Trophoblast cell (in vitro differentiated cells and primary cell): ENCODE measurements around the gene KRTAP17-1.

Experiments used
- DNase-seq, 2 donors: peaks; one replicate each; pipeline ENCODE4 v3.0.0-alpha.2; 2016
- H2AFZ ChIP-seq: 2 replicates; pipeline ENCODE4 v1.6.1; 2013; ENCODE audit warnings: low read length, moderate library complexity, mild to moderate bottlenecking; ENCODE audit not compliant: insufficient read depth, poor library complexity
- H2AK5ac ChIP-seq: 2 replicates; pipeline ENCODE4 v1.6.1; 2013; ENCODE audit warnings: mild to moderate bottlenecking, low read length
- H2BK120ac ChIP-seq: 2 replicates; pipeline ENCODE4 v1.6.1; 2013; ENCODE audit warnings: low read length, mild to moderate bottlenecking, moderate library complexity; ENCODE audit not compliant: insufficient read depth, poor library complexity
- H2BK12ac ChIP-seq: 2 replicates; pipeline ENCODE4 v1.6.1; 2013; ENCODE audit warnings: mild to moderate bottlenecking, low read length, moderate library complexity
- H2BK5ac ChIP-seq: 2 replicates; pipeline ENCODE4 v1.6.1; 2013; ENCODE audit warnings: low read length, low read depth, moderate library complexity, mild to moderate bottlenecking; ENCODE audit not compliant: poor library complexity
- H3K14ac ChIP-seq: 2 replicates; pipeline ENCODE4 v1.6.1; 2013; ENCODE audit warnings: mild to moderate bottlenecking, low read length
- H3K18ac ChIP-seq: 2 replicates; pipeline ENCODE4 v1.6.1; 2013; ENCODE audit warnings: mild to moderate bottlenecking, low read length
- H3K23ac ChIP-seq: 2 replicates; pipeline ENCODE4 v1.6.1; 2013; ENCODE audit warnings: low read length
- H3K27ac ChIP-seq: 2 replicates; pipeline ENCODE4 v1.5.1; 2013; ENCODE audit warnings: low read depth, mild to moderate bottlenecking, inconsistent platforms, low read length, moderate library complexity
- H3K27me3 ChIP-seq: 2 replicates; pipeline ENCODE4 v1.6.1; 2013; ENCODE audit warnings: inconsistent platforms, mild to moderate bottlenecking, low read length, moderate library complexity; ENCODE audit not compliant: insufficient read depth
- H3K36me3 ChIP-seq, 2 experiments: 1 replicate in 1 of 2; 2 replicates in 1 of 2; pipeline ENCODE4 v1.6.1; 2013; ENCODE audit warnings: low read length in 2 of 2, mild to moderate bottlenecking in 2 of 2, moderate library complexity in 1 of 2; ENCODE audit not compliant: insufficient read depth in 2 of 2, control insufficient read depth in 1 of 2
- H3K4ac ChIP-seq: 2 replicates; pipeline ENCODE4 v1.6.1; 2013; ENCODE audit warnings: low read depth, mild to moderate bottlenecking, low read length, moderate library complexity
- H3K4me1 ChIP-seq, 2 experiments: 1 replicate in 1 of 2; 2 replicates in 1 of 2; pipeline ENCODE4 v1.6.1; 2013; ENCODE audit warnings: low read length in 2 of 2, mild to moderate bottlenecking in 2 of 2, moderate library complexity in 1 of 2; ENCODE audit not compliant: insufficient read depth in 2 of 2, control insufficient read depth in 1 of 2
- H3K4me2 ChIP-seq: 2 replicates; pipeline ENCODE4 v1.6.1; 2013; ENCODE audit warnings: inconsistent platforms, mild to moderate bottlenecking, low read length, moderate library complexity
- H3K4me3 ChIP-seq: 2 replicates; pipeline ENCODE4 v1.5.1; 2013; ENCODE audit warnings: mild to moderate bottlenecking, low read depth, low read length, inconsistent platforms
- H3K79me1 ChIP-seq: one replicate; pipeline ENCODE4 v1.6.1; 2013; ENCODE audit warnings: low read length
- H3K79me2 ChIP-seq: 2 replicates; pipeline ENCODE4 v1.6.1; 2013; ENCODE audit warnings: low read length, mild to moderate bottlenecking; ENCODE audit not compliant: control insufficient read depth, insufficient read depth, poor library complexity
- H3K9ac ChIP-seq: 2 replicates; pipeline ENCODE4 v1.6.1; 2013; ENCODE audit warnings: mild to moderate bottlenecking, low read length
- H3K9me3 ChIP-seq: 2 replicates; pipeline ENCODE4 v1.6.1; 2013; ENCODE audit warnings: low read depth, mild to moderate bottlenecking, control low read depth, inconsistent platforms, low read length; ENCODE audit not compliant: insufficient read depth
- H4K12ac ChIP-seq: 2 replicates; pipeline ENCODE4 v1.6.1; 2013; ENCODE audit warnings: low read depth, mild to moderate bottlenecking, low read length, moderate library complexity
- H4K8ac ChIP-seq: 2 replicates; pipeline ENCODE4 v1.6.1; 2013; ENCODE audit warnings: low read depth, mild to moderate bottlenecking, low read length, moderate library complexity
- H4K91ac ChIP-seq: one replicate; pipeline ENCODE4 v1.6.1; 2013; ENCODE audit warnings: low read depth, mild to moderate bottlenecking, low read length, moderate library complexity
- WGBS: extraction: QIAGEN DNeasy Blood & Tissue Kit; methylation state at CpG from one replicate; pipeline ENCODE4 v1.1.7; 2013; ENCODE audit warnings: missing lambda C conversion rate; ENCODE audit not compliant: insufficient read length, insufficient coverage; ENCODE audit errors: extremely low coverage; 5-methylcytosine and 5-hydroxymethylcytosine counted together

Gene KRTAP17-1

GRCh38 chr17:41331606-41332005 lies 16.1 kb upstream of the KRTAP17-1 start:
- Histone ChIP-seq H2AFZ (no peak overlapping the region), H4K12ac (no peak overlapping the region), H3K27ac (no peak overlapping the region), H3K9ac (no peak overlapping the region), H2BK5ac (no peak overlapping the region), H3K79me1 (no peaks in the 10 kb centered on the region), H3K9me3 (no peaks in the 10 kb centered on the region), H3K4ac (no peak overlapping the region), H3K79me2 (no peaks in the 10 kb centered on the region), H3K23ac (no peak overlapping the region), H3K4me2 (no peak overlapping the region), H3K18ac (no peak overlapping the region), H2AK5ac (no peak overlapping the region), H2BK12ac (no peak overlapping the region), H3K4me3 (no peak overlapping the region), H3K27me3 (no peaks in the 10 kb centered on the region), H3K14ac (no peak overlapping the region), H4K8ac (no peak overlapping the region), H2BK120ac (no peak overlapping the region), H3K4me1 (no peaks in the 10 kb centered on the region), H3K36me3 (no peaks in the 10 kb centered on the region), H4K91ac (no peak overlapping the region)
- no peak for DNase-seq
- no CpG with 5 or more reads among the region's 7 CpGs for WGBS

GRCh38 chr17:41329279-41329948 lies 13.9 kb upstream of the KRTAP17-1 start:
- H4K91ac ChIP-seq, result no peak overlapping the region
- no peak overlapping the region for H3K4me3 ChIP-seq
- H3K23ac ChIP-seq, result no peak overlapping the region
- WGBS, result no CpG with 5 or more reads among the region's 13 CpGs
- H2BK5ac ChIP-seq, result no peak overlapping the region
- no peak overlapping the region for H3K9ac ChIP-seq
- no peak overlapping the region for H2BK12ac ChIP-seq
- H3K4me1 ChIP-seq, result no peaks in the 10 kb centered on the region
- H3K79me1 ChIP-seq, result no peaks in the 10 kb centered on the region
- no peak overlapping the region for H3K4ac ChIP-seq
- no peak overlapping the region for H3K18ac ChIP-seq
- H3K27ac ChIP-seq, result no peak overlapping the region
- no peaks in the 10 kb centered on the region for H3K27me3 ChIP-seq
- H2AFZ ChIP-seq, result no peak overlapping the region
- no peaks in the 10 kb centered on the region for H3K36me3 ChIP-seq
- no peak overlapping the region for H2AK5ac ChIP-seq
- H3K4me2 ChIP-seq, result no peak overlapping the region
- no peak overlapping the region for H4K12ac ChIP-seq
- H4K8ac ChIP-seq, result no peak overlapping the region
- H3K79me2 ChIP-seq, result no peaks in the 10 kb centered on the region
- peak; percentile 35 to 64 for DNase-seq
- H2BK120ac ChIP-seq, result no peak overlapping the region
- no peaks in the 10 kb centered on the region for H3K9me3 ChIP-seq
- H3K14ac ChIP-seq, result no peak overlapping the region

GRCh38 chr17:41328207-41328606 lies 12.7 kb upstream of the KRTAP17-1 start:
- Histone ChIP-seq H3K4me3 (no peak overlapping the region), H2BK12ac (no peak overlapping the region), H2BK5ac (no peak overlapping the region), H4K8ac (no peak overlapping the region), H3K4ac (no peak overlapping the region), H3K79me1 (peaks cover under 1% of the 10 kb centered on the region), H3K36me3 (no peaks in the 10 kb centered on the region), H3K18ac (no peak overlapping the region), H2AK5ac (no peak overlapping the region), H4K91ac (no peak overlapping the region), H2BK120ac (no peak overlapping the region), H3K79me2 (no peaks in the 10 kb centered on the region), H3K14ac (no peak overlapping the region), H4K12ac (no peak overlapping the region), H3K27me3 (no peaks in the 10 kb centered on the region), H3K23ac (no peak overlapping the region), H3K9ac (no peak overlapping the region), H3K4me2 (no peak overlapping the region), H3K9me3 (no peaks in the 10 kb centered on the region), H3K4me1 (peaks cover 1 to 3% of the 10 kb centered on the region in 2 experiments), H3K27ac (no peak overlapping the region), H2AFZ (no peak overlapping the region)
- DNase-seq, result no peak
- WGBS, result no CpG with 5 or more reads among the region's 7 CpGs

- H3K79me1 ChIP-seq, result peaks cover 2% of the 10 kb centered on the region
- no CpG with 5 or more reads among the region's 8 CpGs for WGBS
- no peaks in the 10 kb centered on the region for H3K9me3 ChIP-seq
- H3K79me2 ChIP-seq, result no peaks in the 10 kb centered on the region
- H4K12ac ChIP-seq, result no peak overlapping the region
- no peak overlapping the region for H4K8ac ChIP-seq
- H2BK12ac ChIP-seq, result no peak overlapping the region
- H3K36me3 ChIP-seq, result no peaks in the 10 kb centered on the region
- no peak overlapping the region for H3K27ac ChIP-seq
- DNase-seq, result no peak
- no peak overlapping the region for H3K23ac ChIP-seq
- H3K27me3 ChIP-seq, result no peaks in the 10 kb centered on the region
- no peak overlapping the region for H2BK120ac ChIP-seq
- no peak overlapping the region for H3K18ac ChIP-seq
- H2AFZ ChIP-seq, result no peak overlapping the region
- no peak overlapping the region for H3K9ac ChIP-seq
- H2BK5ac ChIP-seq, result no peak overlapping the region
- H3K4me1 ChIP-seq, result peaks cover 6 to 7% of the 10 kb centered on the region in 2 experiments
- H3K14ac ChIP-seq, result no peak overlapping the region
- no peak overlapping the region for H3K4me3 ChIP-seq
- H2AK5ac ChIP-seq, result no peak overlapping the region
- no peak overlapping the region for H3K4me2 ChIP-seq
- no peak overlapping the region for H4K91ac ChIP-seq
- H3K4ac ChIP-seq, result no peak overlapping the region
These were observed 12.1 kb upstream of the KRTAP17-1 start for GRCh38 chr17:41327411-41328120.
